OCI-LY7 (cell line): Measurements from ENCODE around the gene LCE6A. TPM values are rescaled to one million over a fixed set of nuclear protein-coding genes. Genes with fewer than 3 reads are reported as not detected.

ENCODE experiments used
- BruUV-seq: library from RNA; stranded (reverse); fragments of 400-500 nt; replicated peaks from 2 replicates; lab custom pipeline; 2021; lab: Mats Ljungman, UMichigan
- CTCF ChIA-PET: fragments of 300-600 bp; sonication (Branson Sonifier 250); formaldehyde crosslinking; loops from one replicate; lab custom pipeline; 2022; ENCODE audit warnings: antibody characterized with exemption; ENCODE audit not compliant: unreplicated experiment; lab: Charles Lee
- POLR2A ChIA-PET: fragments of 300-600 bp; sonication (Branson Sonifier 250); formaldehyde crosslinking; loops from one replicate; lab custom pipeline; 2022; ENCODE audit warnings: antibody characterized with exemption; lab: Charles Lee
- DNase-seq: peaks from one replicate; pipeline ENCODE4 v3.0.0-alpha.2; 2015; ENCODE audit warnings: low spot score
- H2AFZ ChIP-seq: fragments of 200-600 bp; sonication (generic), shearing (Covaris generic); 2 replicates; pipeline ENCODE4 v1.6.1; 2014; ENCODE audit warnings: mild to moderate bottlenecking, antibody characterized with exemption, low read length, moderate library complexity
- H3K27ac ChIP-seq: fragments of 200-600 bp; sonication (generic); 2 replicates; pipeline ENCODE4 v1.5.1; 2014; ENCODE audit warnings: mixed run types, low read depth, mild to moderate bottlenecking, moderate library complexity, low read length, inconsistent platforms; ENCODE audit not compliant: poor library complexity, severe bottlenecking
- H3K36me3 ChIP-seq: fragments of 200-600 bp; sonication (generic); 2 replicates; pipeline ENCODE4 v1.6.1; 2014; ENCODE audit warnings: mild to moderate bottlenecking, antibody characterized with exemption, low read length, moderate library complexity, mixed read lengths; ENCODE audit not compliant: insufficient read depth
- H3K4me1 ChIP-seq: fragments of 200-600 bp; sonication (generic); 2 replicates; pipeline ENCODE4 v1.5.1; 2014; ENCODE audit warnings: mild to moderate bottlenecking, low read length; ENCODE audit not compliant: insufficient read depth, poor library complexity, severe bottlenecking
- H3K4me2 ChIP-seq: fragments of 200-600 bp; sonication (generic); 2 replicates; pipeline ENCODE4 v1.6.1; 2014; ENCODE audit warnings: mild to moderate bottlenecking, low read length
- H3K4me3 ChIP-seq: fragments of 200-600 bp; sonication (generic); 2 replicates; pipeline ENCODE4 v1.5.1; 2014; ENCODE audit warnings: mild to moderate bottlenecking, low read depth, low read length; ENCODE audit not compliant: poor library complexity, severe bottlenecking
- H3K79me2 ChIP-seq: fragments of 200-600 bp; sonication (generic); 2 replicates; pipeline ENCODE4 v1.6.1; 2016; ENCODE audit warnings: low read depth, mild to moderate bottlenecking, low read length, moderate library complexity, mixed read lengths; ENCODE audit not compliant: insufficient read depth
- H3K9me2 ChIP-seq: fragments of 200-600 bp; sonication (generic); 2 replicates; pipeline ENCODE4 v1.6.1; 2016; ENCODE audit warnings: mild to moderate bottlenecking, low read length, mixed read lengths; ENCODE audit not compliant: insufficient read depth
- H3K9me3 ChIP-seq: fragments of 200-600 bp; sonication (generic); 2 replicates; pipeline ENCODE4 v1.6.1; 2014; ENCODE audit warnings: mild to moderate bottlenecking, mixed run types, low read length, mixed read lengths
- H4K20me1 ChIP-seq: fragments of 200-600 bp; sonication (generic); 2 replicates; pipeline ENCODE4 v1.6.1; 2014; ENCODE audit warnings: mild to moderate bottlenecking, antibody characterized with exemption, low read length, moderate library complexity, mixed read lengths; ENCODE audit not compliant: insufficient read depth
- EZH2phosphoT487 ChIP-seq: fragments of 200-600 bp; sonication (generic); IDR thresholded peaks from 2 replicates; pipeline ENCODE4 v1.6.1; 2018; ENCODE audit warnings: low read depth, borderline replicate concordance, mild to moderate bottlenecking, mixed run types, antibody characterized with exemption, low read length, moderate library complexity, mixed read lengths
- intact Hi-C: fragments of 100-400 bp; cut with micrococcal nuclease; formaldehyde crosslinking; loops from one replicate; pipeline ENCODE4 v1.10.0; 2022; ENCODE audit not compliant: unreplicated experiment
- total RNA-seq, 2 experiments: library from RNA; depleted of rRNA in 1 of 2; stranded (reverse); fragments of >200 nt in 1 of 2; shearing (Covaris generic) in 1 of 2; gene quantifications; 2 replicates each; pipeline ENCODE4 v1.2.3, GENCODE V29; 2014 to 2022
- TF ChIP-seq, protein P1 (sequence below): fragments of 200-600 bp; sonication (generic); conservative IDR thresholded peaks from 2 replicates; pipeline ENCODE4 v1.5.1; 2014; ENCODE audit warnings: mild to moderate bottlenecking, antibody characterized with exemption, low read length, moderate library complexity, mixed read lengths

Gene LCE6A
- total RNA-seq, 2 experiments from 2014 or later = not detected

DNA sequence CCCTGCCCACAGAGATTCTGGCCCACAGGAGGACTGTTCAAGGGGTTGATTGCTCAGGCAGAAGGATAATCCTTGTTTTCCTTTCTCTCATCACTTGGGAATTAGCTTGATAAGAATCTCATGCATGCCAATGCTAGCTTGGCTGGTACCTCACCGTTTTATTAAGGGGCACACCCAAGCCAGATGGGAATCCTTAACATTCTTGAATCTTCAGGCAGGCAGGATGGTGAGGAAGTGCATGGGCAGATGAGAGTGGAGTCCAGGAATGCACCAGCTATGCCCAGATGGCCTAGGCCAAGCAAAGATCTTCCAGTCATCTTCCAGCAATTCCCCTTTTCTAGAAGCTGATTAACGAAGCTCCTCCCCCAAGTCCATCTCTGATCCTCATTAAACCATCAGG is 13.0 kb downstream of the LCE6A start:
- Histone ChIP-seq H3K4me2 (no peak overlapping the region), H3K9me2 (no peaks in the 10 kb centered on the region), H2AFZ (no peak overlapping the region), H3K79me2 (no peaks in the 10 kb centered on the region), H3K27ac (no peak overlapping the region), H4K20me1 (no peaks in the 10 kb centered on the region), H3K4me1 (no peaks in the 10 kb centered on the region), H3K36me3 (no peaks in the 10 kb centered on the region), H3K9me3 (no peaks in the 10 kb centered on the region), H3K4me3 (no peak overlapping the region)
- ChIA-PET CTCF (no interaction called here), POLR2A (no interaction called here)
- no peak for TF ChIP-seq EZH2phosphoT487
- TF ChIP-seq, protein P1, sequence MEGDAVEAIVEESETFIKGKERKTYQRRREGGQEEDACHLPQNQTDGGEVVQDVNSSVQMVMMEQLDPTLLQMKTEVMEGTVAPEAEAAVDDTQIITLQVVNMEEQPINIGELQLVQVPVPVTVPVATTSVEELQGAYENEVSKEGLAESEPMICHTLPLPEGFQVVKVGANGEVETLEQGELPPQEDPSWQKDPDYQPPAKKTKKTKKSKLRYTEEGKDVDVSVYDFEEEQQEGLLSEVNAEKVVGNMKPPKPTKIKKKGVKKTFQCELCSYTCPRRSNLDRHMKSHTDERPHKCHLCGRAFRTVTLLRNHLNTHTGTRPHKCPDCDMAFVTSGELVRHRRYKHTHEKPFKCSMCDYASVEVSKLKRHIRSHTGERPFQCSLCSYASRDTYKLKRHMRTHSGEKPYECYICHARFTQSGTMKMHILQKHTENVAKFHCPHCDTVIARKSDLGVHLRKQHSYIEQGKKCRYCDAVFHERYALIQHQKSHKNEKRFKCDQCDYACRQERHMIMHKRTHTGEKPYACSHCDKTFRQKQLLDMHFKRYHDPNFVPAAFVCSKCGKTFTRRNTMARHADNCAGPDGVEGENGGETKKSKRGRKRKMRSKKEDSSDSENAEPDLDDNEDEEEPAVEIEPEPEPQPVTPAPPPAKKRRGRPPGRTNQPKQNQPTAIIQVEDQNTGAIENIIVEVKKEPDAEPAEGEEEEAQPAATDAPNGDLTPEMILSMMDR = no peak
- intact Hi-C loops = no loop called here
- no peak for DNase-seq
- BruUV-seq = no TSS peak

DNA sequence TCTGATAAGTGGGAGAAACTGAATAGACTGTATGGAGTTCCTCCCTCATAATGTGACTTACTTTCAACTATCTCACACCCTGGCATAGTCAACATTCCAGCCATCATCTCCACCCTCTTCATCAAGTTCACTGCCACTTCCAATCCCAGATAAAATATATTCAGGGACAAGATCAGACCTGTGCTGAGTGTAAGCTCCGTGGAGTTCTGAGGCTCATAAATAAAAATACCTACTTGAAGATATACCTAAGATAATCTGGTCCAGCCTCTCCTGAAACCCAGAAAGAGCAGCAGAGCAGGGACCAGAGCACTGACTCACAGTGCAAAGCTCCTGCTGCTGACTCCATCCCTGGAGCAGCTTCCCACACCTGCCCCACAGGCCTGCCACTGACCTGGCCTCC is 15.4 kb downstream of the LCE6A start:
- BruUV-seq = no TSS peak
- CTCF ChIA-PET = no interaction called here
- Histone ChIP-seq H3K9me2 (no peaks in the 10 kb centered on the region), H3K4me3 (no peak overlapping the region), H3K36me3 (no peaks in the 10 kb centered on the region), H3K27ac (no peak overlapping the region), H3K79me2 (no peaks in the 10 kb centered on the region), H3K9me3 (no peaks in the 10 kb centered on the region), H4K20me1 (no peaks in the 10 kb centered on the region), H3K4me2 (no peak overlapping the region), H2AFZ (no peak overlapping the region), H3K4me1 (no peaks in the 10 kb centered on the region)
- intact Hi-C loops = no loop called here
- POLR2A ChIA-PET = no interaction called here
- no peak for TF ChIP-seq EZH2phosphoT487
- TF ChIP-seq, protein P1 = no peak
- no peak for DNase-seq

DNA sequence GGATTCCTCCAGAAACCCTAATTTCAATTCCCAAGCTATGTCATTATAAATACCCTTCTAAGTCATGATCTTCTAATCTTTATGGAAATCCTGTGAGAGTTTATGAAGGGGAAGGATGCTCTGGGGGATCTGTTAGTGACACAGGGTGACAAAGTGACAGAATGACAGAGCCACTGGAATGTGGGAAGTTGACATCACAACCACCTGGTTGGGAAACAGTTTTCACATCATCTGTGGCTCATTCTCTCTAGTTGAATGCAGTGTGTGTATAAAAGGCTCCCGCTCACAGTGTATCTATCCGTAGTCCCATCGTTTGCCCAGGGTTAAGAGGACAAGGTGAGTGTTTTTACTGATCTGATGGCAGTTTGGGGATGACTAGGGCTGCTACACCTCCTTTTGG is 17.0 kb downstream of the LCE6A start, which contains the start of gene LCE7A:
Gene LCE7A, plus strand, starts transcription at position 301 of the 400 bp plus-strand sequence. CDS start 702 bp downstream, outside the sequence.
- Histone ChIP-seq H3K27ac (no peak within 1 kb of the TSS), H2AFZ (no peak within 1 kb of the TSS), H3K4me2 (no peak within 1 kb of the TSS), H3K36me3 (no peaks in the 10 kb centered on the region), H3K9me2 (no peaks in the 10 kb centered on the region), H3K9me3 (no peaks in the 10 kb centered on the region), H3K4me1 (no peaks in the 10 kb centered on the region), H3K4me3 (no peak within 1 kb of the TSS), H4K20me1 (no peaks in the 10 kb centered on the region), H3K79me2 (no peaks in the 10 kb centered on the region)
- intact Hi-C loops = no loop called here
- ChIA-PET POLR2A (no interaction called here), CTCF (no interaction called here)
- no peak for DNase-seq
- no peak for TF ChIP-seq EZH2phosphoT487
- TF ChIP-seq, protein P1 = no peak
- no TSS peak for BruUV-seq
